Germinal center (tissue), 1 donor: ENCODE measurements around the gene NKD1.

Source experiments
- DNase-seq: peaks from one replicate; pipeline ENCODE4 v3.0.0; 2012; ENCODE audit warnings: mixed read lengths, low spot score

Gene NKD1

GRCh38 chr16:50613281-50613963, 65.2 kb downstream of the NKD1 start:
- DNase-seq, result no peak

- DNase-seq, result no peak
Observed at GRCh38 chr16:50613964-50614474, 65.8 kb downstream of the NKD1 start.

GRCh38 chr16:50614955-50615724, 66.9 kb downstream of the NKD1 start:
- no peak for DNase-seq

GRCh38 chr16:50615891-50616290, 67.7 kb downstream of the NKD1 start:
- no peak for DNase-seq

GRCh38 chr16:50616386-50616785, 68.2 kb downstream of the NKD1 start:
- no peak for DNase-seq

- no peak for DNase-seq
Observed at GRCh38 chr16:50616883-50617645, 68.9 kb downstream of the NKD1 start.

GRCh38 chr16:50617646-50618184, 69.5 kb downstream of the NKD1 start:
- DNase-seq, result no peak

- DNase-seq, result no peak
Observed at GRCh38 chr16:50618238-50618918, 70.2 kb downstream of the NKD1 start.

- DNase-seq, result no peak
Observed at GRCh38 chr16:50619702-50620491, 71.7 kb downstream of the NKD1 start.

- no peak for DNase-seq
Observed at GRCh38 chr16:50620646-50621451, 72.7 kb downstream of the NKD1 start.

- DNase-seq, result no peak
Observed at GRCh38 chr16:50621452-50621792, 73.2 kb downstream of the NKD1 start.

- no peak for DNase-seq
Observed at GRCh38 chr16:50622029-50622428, 73.8 kb downstream of the NKD1 start.

GRCh38 chr16:50622643-50623369, 74.6 kb downstream of the NKD1 start:
- DNase-seq, result no peak

GRCh38 chr16:50624449-50624970, 76.3 kb downstream of the NKD1 start:
- no peak for DNase-seq

- DNase-seq, result no peak
Observed at GRCh38 chr16:50625374-50625773, 77.2 kb downstream of the NKD1 start.

- no peak for DNase-seq
Observed at GRCh38 chr16:50626868-50627267, 78.7 kb downstream of the NKD1 start.

GRCh38 chr16:50627419-50627818, 79.2 kb downstream of the NKD1 start:
- no peak for DNase-seq

- no peak for DNase-seq
Observed at GRCh38 chr16:50628156-50628802, 80.1 kb downstream of the NKD1 start.

- no peak for DNase-seq
Observed at GRCh38 chr16:50629334-50629733, 81.1 kb downstream of the NKD1 start.
